HG03039 (cell line): ENCODE measurements around the gene CPLX3.

Experiments used
- ATAC-seq: cut with Tn5 transposase; IDR thresholded peaks from one replicate; pipeline ENCODE4 v1.9.1; 2021; ENCODE audit warnings: mild to moderate bottlenecking, moderate library complexity; ENCODE audit not compliant: unreplicated experiment

The CPLX3 gene

GRCh38 chr15:74869726-74870407, 43.4 kb downstream of the CPLX3 start:
- no peak for ATAC-seq

DNA sequence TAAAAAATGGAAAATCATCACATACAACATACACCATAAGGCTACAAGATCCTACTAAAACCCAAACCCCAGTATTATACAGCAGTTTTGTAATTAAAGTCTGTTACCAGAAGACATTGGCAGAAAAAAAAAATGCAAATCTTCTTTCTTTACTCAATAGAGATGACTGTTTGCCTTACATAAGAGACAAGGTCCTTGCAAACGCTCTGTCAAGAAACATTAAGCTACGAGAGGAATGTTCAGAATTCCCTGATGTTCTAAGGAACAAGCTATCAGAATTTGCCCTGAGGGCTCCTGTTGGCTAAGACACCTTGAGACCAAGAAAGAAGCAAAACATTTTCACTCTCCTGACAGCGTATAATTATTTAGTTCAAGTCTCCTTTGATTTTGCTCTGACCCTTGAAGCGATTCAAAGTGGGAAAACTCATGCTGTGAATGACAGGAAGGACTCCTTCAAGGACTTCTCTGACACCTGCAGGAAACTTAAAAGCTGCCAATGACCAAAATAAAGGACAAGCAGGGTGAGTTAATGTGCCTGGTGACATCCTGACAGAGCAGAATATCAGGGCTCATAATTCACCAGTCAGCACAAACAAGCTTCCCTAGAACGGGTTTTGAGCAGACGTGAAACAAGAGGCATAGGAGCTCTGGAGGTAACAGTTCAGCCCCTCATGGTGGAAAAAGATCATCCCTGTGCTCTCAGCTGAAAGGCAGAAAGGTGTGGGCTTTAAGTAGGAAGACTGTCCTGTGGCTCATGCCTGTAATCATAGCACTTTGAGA, 44.2 kb downstream of the CPLX3 start:
- ATAC-seq = no peak

GRCh38 chr15:74872702-74873035, 46.2 kb downstream of the CPLX3 start:
- no peak for ATAC-seq

DNA sequence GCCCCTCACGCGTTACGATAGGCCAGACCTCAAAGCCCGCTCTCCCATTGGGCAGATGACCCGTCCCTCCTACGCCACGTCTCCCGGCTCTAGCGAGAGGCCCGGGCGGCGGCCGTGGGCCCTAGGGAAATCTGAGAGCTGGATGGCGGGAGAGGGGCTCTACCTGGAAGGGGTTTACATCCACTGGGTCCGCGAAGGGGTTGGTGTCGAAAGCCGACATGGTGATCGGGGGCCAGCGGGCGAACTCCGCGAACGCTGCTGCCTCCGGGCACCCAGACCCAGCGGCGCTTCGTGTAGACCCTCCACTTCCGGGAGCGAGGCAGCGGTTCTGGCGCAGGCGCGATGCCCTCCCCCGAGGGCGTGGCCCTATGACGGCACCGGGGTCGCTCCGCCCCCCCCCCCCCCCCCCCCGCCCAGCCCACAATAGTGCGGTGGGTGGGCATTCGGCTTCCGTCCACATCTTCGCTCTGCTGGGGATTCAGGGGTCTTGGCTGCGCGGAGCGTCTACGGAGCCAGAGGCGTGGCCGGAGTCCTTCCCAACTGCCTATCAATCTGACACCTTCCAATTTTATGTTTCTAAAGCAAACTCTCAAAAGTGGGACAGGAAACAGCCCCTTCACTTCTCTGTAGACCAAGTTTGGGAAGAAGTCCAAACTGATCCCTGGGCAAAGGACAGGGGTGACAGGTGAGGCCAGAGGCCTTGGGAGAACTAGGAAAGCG, 46.8 kb downstream of the CPLX3 start, which contains the start of gene SCAMP2:
SCAMP2 (minus strand) TSS at position 330 of the 720 bp plus-strand sequence; CDS start at position 220, 110 bp downstream.
- ATAC-seq = peak; percentile 72

- no peak for ATAC-seq
These were observed 47.5 kb downstream of the CPLX3 start for GRCh38 chr15:74873756-74874424.

GRCh38 chr15:74878273-74878672, 51.8 kb downstream of the CPLX3 start:
- no peak for ATAC-seq
